CD4-positive, alpha-beta T cell (primary cell): Measurements from ENCODE around the gene SAP130. TPM values are rescaled to one million over a fixed set of nuclear protein-coding genes. Genes with fewer than 3 reads are reported as not detected.

Experiments
- ATAC-seq: fragments of 200-7000 bp; cut with Tn5 transposase; one replicate; pipeline ENCODE4 v1.10.0; 2022; ENCODE audit warnings: mild to moderate bottlenecking; ENCODE audit not compliant: poor library complexity
- CTCF ChIA-PET: fragments of 350-600 bp; sonication (Branson Sonifier 250); formaldehyde crosslinking; loops from one replicate; lab custom pipeline; 2021; ENCODE audit warnings: antibody characterized with exemption, inconsistent platforms; lab: Charles Lee
- POLR2A ChIA-PET: fragments of 350-600 bp; sonication (Branson Sonifier 250); formaldehyde crosslinking; loops from one replicate; lab custom pipeline; 2021; ENCODE audit warnings: antibody characterized with exemption, inconsistent platforms; lab: Charles Lee
- DNase-seq, 14 experiments: peaks; one replicate each; pipeline ENCODE4 v3.0.0-alpha.2; 2013 to 2020; ENCODE audit warnings: mixed read lengths in 2 of 14
- H3K27ac ChIP-seq, 2 donors: one replicate each; pipeline versions ENCODE4 v1.5.1 to v1.7.0; 2013; ENCODE audit warnings: low read length in 2 of 2, low read depth in 1 of 2, mild to moderate bottlenecking in 1 of 2
- H3K27me3 ChIP-seq, 2 experiments: 1 replicate in 1 of 2; 2 replicates in 1 of 2; pipeline versions ENCODE4 v1.6.1 to v1.7.0; 2013; ENCODE audit warnings: low read length in 2 of 2, control low read depth in 1 of 2, mild to moderate bottlenecking in 1 of 2, moderate library complexity in 1 of 2; ENCODE audit not compliant: insufficient read depth in 2 of 2, control insufficient read depth in 1 of 2
- H3K36me3 ChIP-seq: one replicate; pipeline ENCODE4 v1.6.1; 2013; ENCODE audit warnings: low read length, control low read depth; ENCODE audit not compliant: insufficient read depth
- H3K4me1 ChIP-seq: one replicate; pipeline ENCODE4 v1.6.1; 2013; ENCODE audit warnings: low read length, control low read depth; ENCODE audit not compliant: insufficient read depth
- H3K4me3 ChIP-seq: one replicate; pipeline ENCODE4 v1.5.1; 2013; ENCODE audit warnings: mild to moderate bottlenecking, low read length, moderate library complexity
- H3K9me3 ChIP-seq, 2 experiments: 1 replicate in 1 of 2; 2 replicates in 1 of 2; pipeline versions ENCODE4 v1.6.1 to v1.7.0; 2013; ENCODE audit warnings: low read length in 2 of 2, mild to moderate bottlenecking in 2 of 2, control low read depth in 1 of 2, moderate library complexity in 1 of 2; ENCODE audit not compliant: control insufficient read depth in 1 of 2, insufficient read depth in 1 of 2
- H3K27ac Mint-ChIP-seq: one replicate; pipeline ENCODE4 v1.8.0; 2020; ENCODE audit warnings: mixed read lengths
- H3K27me3 Mint-ChIP-seq: one replicate; pipeline ENCODE4 v1.8.0; 2021; ENCODE audit warnings: mixed read lengths
- H3K36me3 Mint-ChIP-seq: one replicate; pipeline ENCODE4 v1.8.0; 2021; ENCODE audit warnings: low read depth, mixed read lengths
- H3K4me1 Mint-ChIP-seq: one replicate; pipeline ENCODE4 v1.8.0; 2021; ENCODE audit warnings: low read depth, mixed read lengths
- H3K4me3 Mint-ChIP-seq: one replicate; pipeline ENCODE4 v1.8.0; 2020; ENCODE audit warnings: mild to moderate bottlenecking, mixed read lengths
- H3K9me3 Mint-ChIP-seq: one replicate; pipeline ENCODE4 v1.8.0; 2020; ENCODE audit warnings: mixed read lengths
- CTCF ChIP-seq: fragments of 200-600 bp; IDR thresholded peaks from one replicate; pipeline ENCODE4 v1.8.0; 2022; ENCODE audit warnings: antibody characterized with exemption, mild to moderate bottlenecking
- intact Hi-C, 2 experiments: fragments of 100-400 bp; cut with DNase I in 1 of 2; cut with micrococcal nuclease in 1 of 2; formaldehyde crosslinking; loops; one replicate each; pipeline versions ENCODE4 v1.15.1 to v1.9.0; 2023 to 2025; cut with DNase I, micrococcal nuclease
- total RNA-seq, 174 experiments: library from RNA in 2 of 174; stranded (reverse) in 2 of 174; gene quantifications; one replicate each; pipeline ENCODE4 v1.2.3 and lab custom pipeline; 2021 to 2026

Gene SAP130
- total RNA-seq, 2 experiments from 2014 or later: 19.2 to 21.0 TPM

GRCh38 chr2:127942002-127942401, 85.9 kb downstream of the SAP130 start:
- CTCF ChIA-PET: no interaction called here
- H3K9me3 ChIP-seq: no peaks in the 10 kb centered on the region
- H3K27me3 ChIP-seq: no peaks in the 10 kb centered on the region
- H3K36me3 Mint-ChIP-seq: peaks cover 63% of the 10 kb centered on the region
- H3K27me3 Mint-ChIP-seq: no peaks in the 10 kb centered on the region
- H3K36me3 ChIP-seq: peaks cover 45% of the 10 kb centered on the region
- H3K27ac Mint-ChIP-seq: no peak overlapping the region
- no peak overlapping the region for H3K4me3 Mint-ChIP-seq
- H3K4me3 ChIP-seq: no peak overlapping the region
- DNase-seq: no peak
- no peak for TF ChIP-seq CTCF
- H3K4me1 ChIP-seq: no peaks in the 10 kb centered on the region
- no peak overlapping the region for H3K27ac ChIP-seq
- intact Hi-C loops: no loop called here
- no peaks in the 10 kb centered on the region for H3K9me3 Mint-ChIP-seq
- no peaks in the 10 kb centered on the region for H3K4me1 Mint-ChIP-seq
- POLR2A ChIA-PET: no interaction called here
- ATAC-seq: no peak

GRCh38 chr2:127941461-127941860, 86.4 kb downstream of the SAP130 start:
- CTCF ChIA-PET: no interaction called here
- H3K27ac ChIP-seq: no peak overlapping the region
- no peak overlapping the region for H3K4me3 ChIP-seq
- H3K4me1 ChIP-seq: no peaks in the 10 kb centered on the region
- H3K27ac Mint-ChIP-seq: no peak overlapping the region
- ATAC-seq (no peak), DNase-seq (no peak)
- peaks cover 45% of the 10 kb centered on the region for H3K36me3 ChIP-seq
- no peaks in the 10 kb centered on the region for H3K4me1 Mint-ChIP-seq
- H3K9me3 Mint-ChIP-seq: no peaks in the 10 kb centered on the region
- no peak for TF ChIP-seq CTCF
- H3K9me3 ChIP-seq: no peaks in the 10 kb centered on the region
- POLR2A ChIA-PET: no interaction called here
- peaks cover 57% of the 10 kb centered on the region for H3K36me3 Mint-ChIP-seq
- no peaks in the 10 kb centered on the region for H3K27me3 Mint-ChIP-seq
- H3K27me3 ChIP-seq: no peaks in the 10 kb centered on the region
- H3K4me3 Mint-ChIP-seq: no peak overlapping the region
- intact Hi-C loops: no loop called here

GRCh38 chr2:127940641-127941040, 87.2 kb downstream of the SAP130 start:
- Mint-ChIP-seq H3K27ac (no peak overlapping the region), H3K27me3 (no peaks in the 10 kb centered on the region), H3K4me1 (no peaks in the 10 kb centered on the region), H3K4me3 (no peak overlapping the region), H3K9me3 (no peaks in the 10 kb centered on the region), H3K36me3 (peaks cover 49% of the 10 kb centered on the region)
- Histone ChIP-seq H3K9me3 (no peaks in the 10 kb centered on the region), H3K27me3 (no peaks in the 10 kb centered on the region), H3K36me3 (peaks cover 38% of the 10 kb centered on the region), H3K27ac (no peak overlapping the region), H3K4me3 (no peak overlapping the region), H3K4me1 (no peaks in the 10 kb centered on the region)
- no peak for DNase-seq
- ChIA-PET CTCF (no interaction called here), POLR2A (no interaction called here)
- intact Hi-C loops: no loop called here
- ATAC-seq: no peak
- TF ChIP-seq CTCF: no peak
